ENCODE data around the gene DBH.

DBH gene

DNA sequence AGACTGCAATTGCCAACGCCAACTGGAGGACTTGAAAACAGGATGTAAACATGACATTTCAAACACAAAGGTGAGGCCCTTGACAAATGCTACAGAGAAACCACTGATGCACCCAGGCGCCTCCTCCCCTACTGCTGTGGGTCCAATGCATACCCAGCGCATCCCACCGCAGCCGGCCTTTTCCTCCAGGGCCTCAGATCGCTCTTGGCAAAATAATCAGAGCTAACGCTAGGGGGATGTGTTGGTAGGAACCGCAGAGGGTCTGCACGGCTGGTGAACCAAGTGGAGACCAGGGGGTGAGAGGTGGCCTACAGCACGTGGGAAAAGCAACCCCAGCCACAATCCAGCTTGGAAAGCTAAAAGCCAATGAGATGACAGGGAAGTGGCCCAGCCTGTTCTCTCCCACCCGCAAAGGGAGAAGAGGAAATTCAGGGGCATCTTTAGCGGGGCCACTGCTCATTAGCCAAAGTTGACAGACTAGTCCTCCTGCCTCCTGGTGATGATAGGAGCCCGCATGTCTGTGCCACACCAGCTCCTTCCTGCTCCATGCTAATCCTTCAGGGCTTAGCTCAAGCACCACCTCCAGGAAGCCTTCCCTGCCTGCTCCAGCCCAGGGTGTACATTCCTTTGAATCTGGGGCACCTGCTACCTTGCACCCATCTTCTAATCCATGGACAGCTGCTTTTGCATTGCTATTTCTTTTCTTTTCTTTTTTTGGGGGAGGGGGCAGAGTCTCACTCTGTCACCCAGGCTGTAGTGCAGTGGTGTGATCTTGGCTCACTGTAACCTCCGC lies 32.8 kb upstream of the DBH start:
- DNase-seq (ENCODE audit: low spot score) = no peak
- POLR2A ChIA-PET (ENCODE audit: low non-redundant PET) = no interaction called here
- TF ChIP-seq CTCF (conservative IDR thresholded peaks at IDR 0.05; ENCODE audit: low read depth) = no peak
- H3K27ac ChIP-seq = no peak overlapping the region
- CTCF ChIA-PET = no interaction called here

GRCh38 chr9:133604214-133604613 lies 31.9 kb upstream of the DBH start:
- H3K27ac ChIP-seq = no peak overlapping the region
- CTCF ChIA-PET = interaction anchor here (0.6 kb wide), 1 partner anchor 91 kb away, joined by 5 read pairs; no protein-coding TSS in a partner anchor
- no peak for TF ChIP-seq CTCF (conservative IDR thresholded peaks at IDR 0.05; ENCODE audit: low read depth)
- POLR2A ChIA-PET (ENCODE audit: low non-redundant PET) = no interaction called here
- no peak for DNase-seq (ENCODE audit: low spot score)

DNA sequence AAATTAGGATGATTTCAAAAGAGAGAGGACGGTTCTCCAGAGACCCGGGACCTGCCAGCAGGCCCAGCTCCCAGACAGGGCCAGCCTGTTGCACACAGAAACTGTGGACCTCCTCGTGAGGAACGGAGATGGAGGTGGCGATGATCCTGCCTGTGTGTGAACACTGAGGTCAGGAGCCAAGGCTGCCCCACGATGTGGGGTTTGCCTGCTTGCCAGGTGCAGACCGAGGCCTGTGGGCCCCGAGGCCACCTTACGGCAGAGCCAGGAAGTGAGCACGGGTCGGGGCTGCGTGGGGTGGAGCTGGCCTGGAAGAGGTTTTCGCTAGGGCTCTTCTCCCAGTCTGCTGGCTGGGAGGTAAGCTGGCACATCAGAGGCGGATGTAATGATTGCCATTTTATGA lies 31.3 kb upstream of the DBH start:
- H3K27ac ChIP-seq = no peak overlapping the region
- POLR2A ChIA-PET (ENCODE audit: low non-redundant PET) = no interaction called here
- no peak for DNase-seq (ENCODE audit: low spot score)
- no peak for TF ChIP-seq CTCF (conservative IDR thresholded peaks at IDR 0.05; ENCODE audit: low read depth)
- CTCF ChIA-PET = interaction anchor here (0.6 to 0.9 kb wide), 5 partner anchors 21 to 419 kb away, joined by 3 to 5 read pairs (median 4); no protein-coding TSS in a partner anchor

DNA sequence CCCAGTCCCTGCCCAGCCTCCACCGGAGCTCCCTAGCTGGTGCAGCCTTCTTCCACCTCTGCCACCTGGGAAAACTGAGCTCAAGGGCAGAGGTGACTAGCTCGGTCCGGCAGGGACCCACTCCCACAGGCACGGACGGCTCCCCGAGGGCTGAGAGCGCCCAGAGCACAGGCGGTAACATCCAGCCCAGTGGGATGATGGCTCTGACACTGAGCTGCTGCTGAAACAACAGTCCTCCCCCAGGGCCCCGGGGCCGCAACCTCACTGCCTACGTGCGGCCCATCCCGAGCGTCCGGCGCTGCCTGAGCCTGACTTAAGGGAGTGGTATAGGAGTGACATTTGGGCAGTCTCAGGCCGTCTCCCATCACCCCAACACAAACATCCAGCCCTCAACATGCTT lies 30.7 kb upstream of the DBH start:
- H3K27ac ChIP-seq = no peak overlapping the region
- DNase-seq (ENCODE audit: low spot score) = no peak
- TF ChIP-seq CTCF (conservative IDR thresholded peaks at IDR 0.05; ENCODE audit: low read depth) = no peak
- POLR2A ChIA-PET (ENCODE audit: low non-redundant PET) = no interaction called here
- CTCF ChIA-PET = interaction anchor here (0.6 to 0.9 kb wide), 3 partner anchors 22 to 511 kb away, joined by 3 to 4 read pairs (median 3); no protein-coding TSS in a partner anchor

GRCh38 chr9:133605856-133606707 lies 30.1 kb upstream of the DBH start:
- DNase-seq (ENCODE audit: low spot score) = no peak
- H3K27ac ChIP-seq = no peak overlapping the region
- ChIA-PET POLR2A (ENCODE audit: low non-redundant PET) (no interaction called here), CTCF (interaction anchor here (0.6 kb wide), 1 partner anchor 512 kb away, joined by 3 read pairs; no protein-coding TSS in a partner anchor)
- TF ChIP-seq CTCF (conservative IDR thresholded peaks at IDR 0.05; ENCODE audit: low read depth) = no peak

GRCh38 chr9:133606708-133607025 lies 29.5 kb upstream of the DBH start:
- POLR2A ChIA-PET (ENCODE audit: low non-redundant PET) = no interaction called here

More at GRCh38 chr9:133606708-133607025, 29.5 kb upstream of the DBH start:
- CTCF ChIA-PET = no interaction called here
- no peak overlapping the region for H3K27ac ChIP-seq
- no peak for DNase-seq (ENCODE audit: low spot score)
- TF ChIP-seq CTCF (conservative IDR thresholded peaks at IDR 0.05; ENCODE audit: low read depth) = no peak

All from RWPE1 (cell line).